ENCODE data around the gene TOM1L2.

TOM1L2 gene

DNA sequence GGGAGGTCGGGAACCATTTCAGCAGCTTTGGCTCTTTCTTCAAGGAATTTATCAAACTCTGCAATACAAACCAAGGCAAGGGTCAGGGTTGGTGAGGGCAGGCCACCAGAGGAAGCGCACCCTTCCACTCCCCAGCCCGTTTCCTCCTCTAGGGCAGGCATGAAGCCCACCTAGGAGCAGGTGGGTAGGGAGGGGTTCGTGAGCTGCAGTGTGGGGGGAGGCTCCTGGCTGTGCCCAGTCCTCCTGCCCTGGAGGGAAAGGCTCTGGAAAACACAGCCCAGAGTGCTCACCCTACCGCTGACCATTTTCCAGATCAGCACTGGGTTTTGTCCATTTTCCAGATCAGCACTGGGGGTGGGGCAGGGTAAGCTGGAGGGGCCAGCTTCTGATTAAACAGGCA, 124.5 kb downstream of the TOM1L2 start:
- no peak for DNase-seq (ENCODE audit: low spot score)

DNA sequence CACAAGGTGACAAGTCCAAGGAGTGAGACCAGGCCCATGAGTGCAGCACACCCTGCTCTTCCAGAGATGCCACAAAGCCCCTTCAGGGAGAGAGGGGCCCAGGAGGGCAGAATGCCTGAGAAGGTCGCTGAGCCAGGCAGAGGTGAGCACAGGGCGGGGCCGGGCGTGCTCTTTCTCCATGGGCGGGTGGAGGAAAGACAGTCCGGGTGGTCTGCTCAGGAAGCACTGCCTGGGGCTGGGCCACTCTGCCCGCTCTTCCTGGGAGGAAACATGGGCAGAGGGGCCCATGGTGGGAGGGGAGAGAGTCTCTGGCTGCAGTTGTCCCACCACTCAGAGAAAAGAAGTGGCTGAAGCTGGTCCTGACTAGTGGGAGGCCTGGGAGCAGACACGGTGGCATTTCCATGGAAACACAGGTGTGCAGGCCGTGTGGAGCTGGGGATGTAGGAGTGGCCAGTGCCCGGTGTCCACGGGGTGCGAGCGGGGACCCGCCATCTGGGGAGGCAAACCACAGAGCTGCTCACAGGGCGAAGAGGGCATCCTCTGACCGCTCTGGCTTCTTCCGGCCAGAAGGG, 125.0 kb downstream of the TOM1L2 start:
- DNase-seq (ENCODE audit: low spot score), result no peak

DNA sequence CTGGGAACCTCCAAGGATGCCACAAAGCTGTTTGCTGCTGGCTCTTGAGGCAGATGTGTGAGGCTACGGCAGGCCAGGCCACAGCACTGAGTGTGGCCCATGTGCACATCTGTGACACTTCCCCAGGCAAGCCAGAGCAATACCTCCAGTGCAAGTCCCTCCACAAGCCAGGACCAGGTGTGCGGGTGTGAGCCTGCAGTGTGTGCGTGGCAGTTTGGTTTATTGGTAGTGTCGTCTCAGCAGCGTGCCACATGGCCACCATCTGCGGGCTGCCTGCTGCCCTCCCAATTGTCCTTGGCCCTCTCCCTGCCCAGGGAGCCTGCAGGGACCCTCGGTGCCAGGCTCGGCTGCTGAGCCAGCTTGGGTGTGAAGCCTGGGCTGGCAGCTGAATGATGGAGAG, 125.6 kb downstream of the TOM1L2 start:
- no peak for DNase-seq (ENCODE audit: low spot score)

DNA sequence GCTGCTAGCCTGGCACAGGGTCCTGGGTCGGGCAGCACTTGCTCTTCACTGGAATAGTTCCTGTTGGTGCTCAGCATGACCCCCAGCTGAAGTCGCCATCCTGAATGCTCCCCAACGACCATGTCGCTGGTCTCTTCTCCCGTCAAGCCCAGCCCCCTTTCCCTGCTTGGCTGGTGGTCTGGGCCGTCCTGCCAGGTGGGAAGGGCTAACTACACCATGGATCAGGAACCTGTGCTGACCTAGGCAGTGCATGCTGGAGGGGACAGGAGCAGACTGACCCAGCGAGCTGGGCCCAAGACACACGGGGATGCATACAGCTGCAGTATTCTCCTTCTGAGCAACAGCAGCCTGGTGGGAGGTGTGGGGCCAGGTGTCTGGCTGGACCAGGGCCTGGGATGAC, 126.2 kb downstream of the TOM1L2 start:
- DNase-seq (ENCODE audit: low spot score), result no peak

DNA sequence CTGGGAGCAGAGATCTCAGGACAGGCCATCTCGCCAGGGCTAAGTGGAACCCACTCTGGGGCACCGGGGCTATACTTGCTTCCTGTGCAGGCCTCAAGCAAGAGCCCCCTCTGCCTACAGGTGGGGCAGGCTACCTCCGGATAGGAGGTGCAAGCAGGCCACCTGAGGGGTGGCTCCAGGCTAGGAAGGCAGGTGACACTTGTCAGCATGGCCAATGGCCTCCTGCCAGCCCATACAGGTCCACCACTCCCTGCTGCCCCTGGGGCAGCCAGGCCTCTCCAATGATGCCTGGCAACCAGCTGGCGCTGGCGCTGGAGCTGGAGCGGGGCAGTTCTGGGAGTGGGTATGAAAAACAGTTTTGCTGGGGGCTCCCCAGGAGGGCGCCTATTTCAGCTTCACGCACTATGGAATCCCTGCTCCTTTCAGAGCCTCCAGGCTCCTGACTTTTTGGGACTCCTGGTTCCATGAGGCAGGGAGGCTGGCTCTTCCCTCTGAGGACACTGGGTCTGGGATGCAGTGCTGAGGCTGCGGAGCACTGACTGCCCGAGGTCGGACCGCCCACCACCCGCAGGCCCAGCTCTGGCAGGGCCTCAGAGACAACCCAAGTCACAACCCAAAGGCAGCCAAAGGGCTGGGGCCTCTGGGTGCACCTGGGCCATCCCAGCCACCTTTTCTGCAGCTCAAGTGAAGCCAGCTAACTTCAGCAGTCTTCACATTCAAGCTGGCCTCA, 127.0 kb downstream of the TOM1L2 start:
- DNase-seq (ENCODE audit: low spot score), result no peak

DNA sequence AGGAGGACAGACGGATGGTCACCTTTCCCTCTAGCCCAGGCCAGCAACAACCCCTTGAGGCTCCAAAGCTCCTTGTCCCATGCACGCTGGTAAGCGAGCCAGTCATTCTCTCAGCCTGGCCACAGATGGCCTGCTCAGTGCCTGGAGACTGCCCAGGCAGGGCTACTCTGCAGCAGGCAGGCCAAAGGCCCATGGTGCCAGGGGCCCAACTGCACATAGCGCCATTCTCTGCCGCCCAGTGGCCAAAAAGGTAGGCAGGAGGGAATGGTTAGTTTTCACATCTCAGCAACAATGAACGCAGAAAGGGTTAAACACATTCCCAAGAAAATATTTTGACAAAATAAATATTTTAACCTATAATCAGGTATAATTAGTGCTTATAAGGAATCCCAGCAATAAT, 127.7 kb downstream of the TOM1L2 start:
- no peak for DNase-seq (ENCODE audit: low spot score)

DNA sequence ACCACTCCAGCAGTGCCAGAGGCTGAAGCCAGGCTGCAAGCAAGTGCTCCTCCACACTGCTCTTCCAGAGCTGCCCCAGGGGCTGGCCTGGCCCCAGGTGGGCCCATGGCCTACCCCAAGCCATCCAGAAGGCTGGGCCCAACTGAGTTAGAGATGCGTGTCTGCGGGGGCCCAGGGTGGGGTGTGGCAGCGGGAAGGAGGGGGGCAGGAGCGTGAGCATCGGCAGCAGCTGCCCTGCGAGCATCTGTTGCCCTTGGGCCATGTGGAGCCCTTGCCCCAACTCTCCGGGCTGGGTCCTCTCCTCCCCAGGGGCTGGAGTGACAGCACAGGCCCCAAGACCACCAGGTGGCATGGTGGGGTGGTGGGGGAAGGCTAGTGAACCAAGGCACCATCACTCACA, 128.1 kb downstream of the TOM1L2 start:
- no peak for DNase-seq (ENCODE audit: low spot score)

DNA sequence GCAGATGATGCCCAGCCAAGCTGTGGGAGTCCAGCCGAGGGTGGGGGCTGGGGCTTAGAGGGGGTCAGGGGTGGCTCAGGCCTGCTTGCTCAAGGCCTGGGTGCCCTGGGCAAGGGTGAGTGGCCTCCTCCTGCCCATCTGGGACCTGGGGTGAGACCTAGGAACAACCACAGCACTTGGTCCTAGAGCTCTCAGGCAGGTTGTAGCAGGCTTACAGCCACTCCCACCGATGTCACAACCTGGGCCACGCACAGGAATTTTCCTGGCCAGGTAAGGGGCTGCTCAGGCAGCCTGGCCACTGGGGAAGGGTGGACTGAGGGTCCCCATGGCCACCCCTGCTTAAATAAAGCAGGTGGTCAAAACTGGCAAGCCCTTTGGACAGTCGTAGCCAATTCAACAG, 129.1 kb downstream of the TOM1L2 start:
- DNase-seq (ENCODE audit: low spot score), result no peak

DNA sequence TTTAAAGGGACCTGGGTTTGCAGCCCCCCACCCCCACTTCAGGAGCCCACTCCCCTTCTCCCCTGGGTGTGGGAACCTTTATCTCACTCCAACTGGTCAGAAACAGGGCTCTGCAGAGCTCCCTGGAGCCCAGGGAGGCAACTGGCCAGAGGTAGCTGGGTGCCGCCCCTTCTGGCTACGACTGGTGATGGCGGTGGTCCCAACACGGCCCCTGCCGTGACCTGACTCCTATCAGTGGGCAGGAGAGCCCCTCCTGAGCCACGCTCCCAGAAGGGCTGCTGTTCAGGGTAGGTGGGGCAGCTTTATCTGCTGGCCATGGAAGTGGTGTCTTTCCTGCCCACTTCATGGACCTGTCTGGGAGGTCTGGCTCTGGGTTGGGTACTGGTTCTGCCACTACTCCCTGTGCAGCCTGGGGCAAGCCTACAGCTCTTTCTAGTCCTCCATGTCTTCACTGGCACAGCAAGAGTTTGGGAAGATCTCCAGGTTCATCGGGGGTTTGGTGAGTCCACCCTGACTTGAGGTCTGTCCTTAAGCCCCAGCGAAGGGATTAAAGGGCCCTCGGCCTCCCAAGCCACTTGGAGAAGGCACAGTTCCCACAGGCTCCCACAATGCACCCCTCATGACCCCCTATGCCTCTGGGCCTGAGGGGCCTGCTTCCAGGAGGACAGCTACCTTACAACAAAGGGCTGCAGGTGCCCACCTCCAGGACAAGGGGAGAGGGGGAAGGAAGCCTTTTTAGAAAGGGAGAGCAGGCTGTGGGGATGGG, 129.9 kb downstream of the TOM1L2 start:
- no peak for DNase-seq (ENCODE audit: low spot score)

DNA sequence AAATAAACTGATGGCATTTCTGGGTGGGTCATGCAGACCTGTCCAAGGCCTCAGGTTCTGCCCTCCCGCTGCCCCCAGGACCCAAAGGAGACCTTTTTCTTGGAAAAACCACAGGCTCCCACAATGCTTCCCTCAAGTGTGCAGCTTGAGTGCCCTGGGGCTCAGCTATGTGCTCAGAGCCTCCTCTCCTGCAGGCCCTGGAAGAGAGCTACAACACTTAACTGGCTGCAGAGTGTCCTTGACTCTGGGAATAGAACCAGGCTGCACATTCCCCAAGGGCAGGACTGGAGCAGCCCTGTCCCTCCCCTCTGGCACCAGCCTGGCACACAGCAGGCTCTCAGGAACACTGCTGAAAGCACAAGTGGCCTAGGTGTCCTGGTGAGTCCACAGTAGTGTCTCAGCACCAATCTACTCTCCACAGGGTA, 130.6 kb downstream of the TOM1L2 start:
- DNase-seq (ENCODE audit: low spot score), result no peak

DNA sequence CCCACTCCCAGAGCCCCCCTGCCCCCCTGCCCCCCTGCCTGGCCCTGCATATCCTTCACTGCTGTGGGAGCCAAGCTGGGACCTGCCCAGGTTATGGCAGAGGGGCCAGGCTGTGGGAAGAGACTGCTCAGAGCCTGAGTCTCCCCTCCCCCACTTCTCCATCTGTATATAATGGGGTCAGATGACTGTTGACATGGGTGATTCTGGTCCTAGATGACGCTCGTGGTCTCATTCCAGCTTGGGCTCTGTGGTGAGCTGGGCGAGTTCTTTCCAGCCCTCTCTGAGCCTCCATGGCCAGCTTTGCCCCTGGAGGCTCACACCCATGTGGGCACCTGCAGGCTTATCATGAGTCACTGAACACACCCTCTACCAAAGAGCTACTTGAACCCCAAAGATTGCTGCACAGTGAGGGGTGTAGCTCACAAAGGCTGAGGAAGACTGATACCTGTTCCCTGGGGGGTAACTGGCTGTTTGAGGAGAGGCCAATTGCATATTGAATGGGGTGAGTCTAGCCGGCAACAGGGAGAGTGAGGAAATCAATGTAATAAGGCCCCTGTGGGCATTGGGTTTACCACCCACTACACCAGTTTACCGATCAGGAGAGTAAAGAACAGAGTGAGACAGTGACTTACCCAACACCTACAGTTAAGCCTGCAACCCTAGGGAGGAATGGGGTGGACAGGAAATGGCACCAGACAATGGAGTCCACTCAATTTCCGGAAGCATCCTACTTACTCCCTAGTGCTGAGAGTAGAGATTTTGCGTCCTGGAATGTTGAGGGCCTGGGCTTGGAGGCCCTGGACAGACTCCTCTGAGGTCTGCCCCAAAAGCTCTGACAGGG, 131.2 kb downstream of the TOM1L2 start:
- DNase-seq (ENCODE audit: low spot score), result peak; percentile 43

DNA sequence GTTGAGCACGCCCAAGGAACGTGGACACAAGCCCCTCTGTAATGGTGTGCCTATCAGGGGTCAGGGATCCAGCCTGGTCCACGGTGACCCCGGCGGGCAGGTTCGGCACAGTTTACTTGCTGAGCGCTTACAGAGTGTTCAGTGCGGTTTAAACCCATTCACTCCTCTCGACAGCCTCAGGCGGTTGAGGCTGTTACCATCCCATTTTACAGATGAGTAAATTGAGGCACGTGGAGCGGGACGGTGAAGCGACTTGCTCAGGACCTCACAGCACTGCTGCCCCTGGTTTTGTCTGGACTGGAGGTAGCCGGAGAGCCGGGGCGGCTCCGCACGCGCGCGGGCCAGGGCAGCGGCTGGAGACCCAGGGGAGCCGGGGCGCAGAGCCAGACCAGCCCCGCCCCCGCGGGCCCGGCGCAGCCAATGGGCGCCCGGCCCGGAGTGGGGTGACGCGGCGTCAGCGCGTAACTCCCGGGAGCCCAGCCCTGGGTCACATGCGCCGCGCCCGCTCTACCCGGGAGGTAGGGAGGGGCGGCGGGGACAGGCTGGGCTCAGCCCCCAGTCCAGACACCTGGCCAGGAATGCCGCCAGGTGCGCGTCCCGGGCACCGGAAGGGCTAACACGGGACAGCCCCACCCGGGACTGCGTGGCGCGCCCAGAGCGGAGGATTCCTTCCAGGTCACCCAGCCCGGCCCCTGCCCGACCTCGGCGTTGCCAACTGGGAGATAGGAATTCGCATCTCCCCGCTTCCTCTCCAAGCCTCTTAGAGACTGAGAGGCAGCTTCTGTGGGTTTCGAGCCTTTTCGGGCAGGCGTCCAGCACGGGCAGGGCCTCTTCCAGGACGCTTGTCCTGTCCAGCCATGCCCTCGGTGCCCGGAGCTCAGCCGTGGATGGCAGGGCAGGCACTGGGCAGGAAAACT, 132.2 kb downstream of the TOM1L2 start:
- DNase-seq (ENCODE audit: low spot score), result peak; percentile 95

DNA sequence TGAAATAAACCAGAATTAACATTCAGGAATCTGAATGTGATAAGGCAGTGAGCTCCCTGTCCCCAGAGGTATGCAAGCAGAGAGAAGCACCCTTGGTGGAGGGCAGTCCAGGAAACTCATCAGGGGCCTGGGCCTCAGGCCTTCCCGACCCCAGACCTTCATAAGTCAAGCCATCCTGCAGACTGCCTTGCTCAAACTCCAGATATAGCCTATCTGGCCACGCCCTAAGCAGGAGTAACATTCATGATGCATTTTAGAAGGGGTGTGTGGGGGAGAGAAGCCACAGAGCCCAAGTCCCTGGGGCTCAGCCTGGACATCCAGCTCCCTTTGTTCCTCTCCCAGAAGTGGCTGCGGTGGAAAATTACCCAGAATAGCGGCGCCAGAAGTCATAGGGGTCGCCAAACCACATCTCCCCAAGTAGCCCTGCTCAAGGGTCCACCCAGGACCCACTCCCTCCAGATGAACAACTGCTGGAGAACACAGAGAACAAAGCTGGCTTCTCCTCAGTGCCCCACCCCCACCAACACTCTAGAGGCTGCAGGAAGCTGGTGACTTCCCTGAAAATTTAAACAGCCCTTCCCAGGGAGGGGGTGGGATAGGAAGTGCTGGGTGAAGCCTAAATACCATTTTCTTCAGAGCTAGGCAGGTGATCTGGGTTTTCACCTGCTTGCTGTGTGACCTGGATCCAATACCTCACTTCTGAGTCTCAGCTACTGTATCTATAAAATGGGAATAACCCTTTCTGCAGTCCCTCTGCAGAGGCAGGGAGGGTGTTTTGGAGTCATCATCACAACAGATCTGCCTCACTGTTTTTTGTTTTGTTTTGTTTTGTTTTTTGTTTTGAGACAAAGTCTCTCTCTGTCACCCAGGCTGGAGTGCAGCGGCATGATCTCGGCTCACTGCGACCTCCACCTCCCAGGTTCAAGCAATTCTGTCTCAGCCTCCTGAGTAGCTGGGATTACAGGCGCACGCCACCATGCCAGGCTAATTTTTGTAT, 133.9 kb downstream of the TOM1L2 start:
- DNase-seq (ENCODE audit: low spot score), result peak; percentile 52

DNA sequence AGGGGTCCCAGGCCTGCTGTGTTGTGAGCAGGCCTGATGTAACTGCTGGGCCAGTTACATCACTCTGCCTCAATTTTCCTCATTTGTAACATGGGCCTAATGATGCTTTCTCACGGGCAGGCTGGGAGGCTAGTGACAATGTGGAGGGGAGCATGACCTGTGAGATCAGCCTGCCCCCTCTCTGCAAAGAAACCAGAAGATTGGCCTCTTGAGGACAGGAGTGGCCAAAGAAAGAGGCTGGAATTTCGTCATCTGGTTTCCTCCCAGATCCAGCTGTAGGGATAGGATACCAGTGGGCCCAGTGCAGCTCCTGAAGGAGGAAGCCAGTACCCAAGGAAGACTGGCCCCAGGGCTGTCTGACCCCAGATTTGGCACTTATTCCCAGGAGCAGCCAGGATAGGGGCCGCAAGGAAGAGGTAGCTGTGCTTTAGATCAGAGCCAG, 134.8 kb downstream of the TOM1L2 start:
- peak; percentile 64 for DNase-seq (ENCODE audit: low spot score)

DNA sequence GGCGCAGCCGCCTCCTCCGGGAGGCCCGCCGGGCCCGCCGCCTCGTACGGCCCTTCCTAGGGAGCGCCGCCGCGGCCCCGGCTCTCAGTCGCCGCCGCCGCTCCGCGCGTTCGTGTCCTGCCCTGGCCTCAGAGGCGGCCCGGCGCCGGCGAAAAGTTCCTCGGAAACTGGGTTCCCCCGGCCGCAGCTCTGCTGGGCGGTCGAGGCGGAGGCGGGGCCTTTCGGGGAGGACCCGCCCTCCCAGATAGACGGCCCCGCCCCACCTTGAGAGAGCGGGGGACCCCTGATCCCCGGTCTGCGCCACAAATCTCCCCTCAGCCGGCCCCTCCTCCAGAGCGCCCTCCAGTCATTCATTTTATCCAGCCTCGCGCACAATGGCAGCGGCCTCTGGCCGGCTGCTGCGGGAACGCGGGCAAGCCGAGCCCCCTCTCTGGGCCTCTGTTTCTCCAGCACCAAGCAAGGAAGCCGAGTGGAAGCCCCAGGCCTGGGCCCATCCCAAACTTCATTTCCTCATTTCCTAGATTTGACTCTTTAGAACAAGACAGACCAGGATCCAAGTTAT, 135.3 kb downstream of the TOM1L2 start, which contains the start of gene SREBF1:
Gene SREBF1, minus strand, starts transcription at position 169 of the 562 bp plus-strand sequence. CDS start 169 bp downstream, outside the sequence.
- peak; percentile 57 for DNase-seq (ENCODE audit: low spot score)

DNA sequence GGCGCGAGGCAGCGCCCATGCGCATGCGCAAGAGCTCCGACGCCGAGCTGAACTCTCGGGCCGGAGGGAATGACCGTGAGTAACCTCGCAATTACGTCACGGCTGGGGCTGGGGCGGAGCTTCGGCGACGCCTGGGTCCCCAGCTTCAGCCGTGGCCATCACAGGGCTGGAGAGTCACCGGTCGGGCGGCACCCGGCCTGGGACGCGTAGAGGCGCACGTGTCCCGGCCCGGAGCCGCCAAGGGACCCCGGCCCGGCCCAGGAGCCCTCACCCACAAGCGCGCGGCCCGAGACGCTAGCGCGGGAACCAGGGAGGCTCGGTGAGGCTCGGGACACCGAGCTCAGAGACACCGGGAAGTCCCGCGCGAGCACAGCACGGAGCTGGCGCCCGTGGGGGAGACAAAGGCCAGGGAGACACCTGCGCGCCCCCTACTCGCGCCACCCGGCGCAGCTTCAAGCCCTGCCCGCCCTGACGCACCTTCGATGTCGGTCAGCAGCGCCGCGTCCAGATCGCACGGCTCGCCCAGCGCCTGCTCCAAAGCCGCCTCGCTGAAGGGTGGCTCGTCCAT, 135.9 kb downstream of the TOM1L2 start:
- peak; percentile 96 for DNase-seq (ENCODE audit: low spot score)

DNA sequence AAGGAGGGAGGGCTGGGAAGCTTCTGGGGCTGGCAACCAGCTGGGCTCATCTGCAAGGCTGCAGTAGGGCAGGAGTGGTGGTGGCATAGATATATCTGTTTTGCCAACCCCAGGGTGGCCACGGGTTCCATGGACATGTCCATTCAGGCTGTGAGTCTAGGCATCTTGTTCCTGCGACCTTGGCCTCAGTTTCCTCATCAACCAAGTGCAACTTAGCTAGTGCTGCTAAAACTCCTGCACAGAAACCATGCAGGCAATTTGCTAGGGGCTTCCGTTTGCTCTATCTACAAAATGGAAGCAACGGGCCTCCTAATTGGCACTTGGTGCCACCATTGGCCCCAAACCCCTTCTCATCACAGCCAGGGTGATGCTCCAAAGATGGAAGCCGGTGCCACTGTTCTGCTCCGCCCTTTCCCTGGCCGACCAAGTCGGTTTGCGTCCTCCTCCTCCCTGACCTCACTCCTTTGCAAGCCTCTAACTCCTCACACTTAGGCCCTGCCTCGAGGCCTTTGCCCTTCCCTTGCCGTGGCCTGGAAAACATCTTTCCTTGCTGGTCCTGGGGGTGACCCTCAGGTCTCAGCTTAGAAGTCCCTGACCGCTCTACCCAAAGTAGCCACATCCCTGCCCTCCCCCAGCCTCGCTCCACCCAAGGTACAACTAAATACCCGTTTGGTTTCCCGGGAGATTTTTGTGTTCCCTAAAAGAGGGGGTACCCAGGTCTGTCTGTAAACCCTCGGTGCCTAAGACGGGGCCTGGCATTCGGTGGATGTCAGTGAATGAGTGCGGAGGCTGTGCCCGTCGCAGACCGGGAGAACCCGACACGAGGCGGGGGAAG, 136.6 kb downstream of the TOM1L2 start:
- DNase-seq (ENCODE audit: low spot score), result no peak

DNA sequence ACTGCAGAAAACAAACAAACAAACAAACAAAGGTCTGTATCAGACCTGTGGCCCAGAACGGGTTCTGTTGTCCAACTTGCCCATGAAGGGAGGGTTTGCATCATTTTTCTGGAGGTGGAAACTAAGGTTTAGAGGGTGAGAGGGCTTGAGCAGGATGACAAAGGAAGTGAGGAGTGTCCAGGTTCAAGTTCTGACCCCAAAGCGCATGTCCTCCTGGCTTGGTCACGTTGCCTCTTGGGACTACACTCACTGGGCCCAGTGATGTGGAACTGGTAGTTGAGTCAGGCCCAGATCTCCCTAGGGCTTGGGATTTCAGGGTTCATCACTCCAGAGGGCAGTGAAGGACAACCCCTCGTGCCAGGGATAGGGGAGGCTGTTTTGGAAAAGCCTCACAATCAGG, 137.2 kb downstream of the TOM1L2 start:
- DNase-seq (ENCODE audit: low spot score), result peak; percentile 86

Data from kidney tubule cell (primary cell).